PFSK-1 (cell line): ENCODE measurements around the gene AGL.

Experiments used
- FOXP2 ChIP-seq: optimal IDR thresholded peaks from 2 replicates; pipeline ENCODE3; 2011; ENCODE audit warnings: borderline replicate concordance, control low read depth, inconsistent platforms; ENCODE audit not compliant: insufficient read depth; ENCODE audit errors: extremely low read length, extremely low read depth
- POLR2AphosphoS5 ChIP-seq: IDR thresholded peaks from 2 replicates; pipeline ENCODE4 v1.6.1; 2012; ENCODE audit warnings: low read depth, mild to moderate bottlenecking, control low read depth, low read length, moderate library complexity
- REST ChIP-seq, 2 experiments: IDR thresholded peaks; 2 replicates each; pipeline versions ENCODE4 v1.6.1 to v1.8.0; 2011 to 2012; ENCODE audit warnings: low read depth in 2 of 2, low read length in 2 of 2, control low read depth in 1 of 2, inconsistent platforms in 1 of 2, mild to moderate bottlenecking in 1 of 2, moderate library complexity in 1 of 2; ENCODE audit not compliant: insufficient read depth in 1 of 2
- SIN3A ChIP-seq: IDR thresholded peaks from 2 replicates; pipeline ENCODE4 v1.6.1; 2012; ENCODE audit warnings: mild to moderate bottlenecking, low read length, moderate library complexity, borderline replicate concordance; ENCODE audit not compliant: insufficient read depth
- TAF1 ChIP-seq: IDR thresholded peaks from 2 replicates; pipeline ENCODE4 v1.6.1; 2012; ENCODE audit warnings: low read length, control low read depth, borderline replicate concordance; ENCODE audit not compliant: insufficient read depth

Gene AGL

GRCh38 chr1:99943223-99943794, 93.1 kb downstream of the AGL start:
- TF ChIP-seq FOXP2 (no peak), REST (IDR thresholded peaks at IDR 0.05; ENCODE audit: insufficient read depth in 1 of 2, low read depth in 2 of 2, low read length in 2 of 2) (no peak), POLR2AphosphoS5 (no peak), TAF1 (no peak), SIN3A (no peak)

- no peak for TF ChIP-seq TAF1
- TF ChIP-seq FOXP2, result no peak
Observed at GRCh38 chr1:99944192-99944591, 94.0 kb downstream of the AGL start.

GRCh38 chr1:99945174-99945573, 95.0 kb downstream of the AGL start:
- TF ChIP-seq POLR2AphosphoS5 (no peak), SIN3A (no peak), REST (IDR thresholded peaks at IDR 0.05; ENCODE audit: insufficient read depth in 1 of 2, low read depth in 2 of 2, low read length in 2 of 2) (no peak), TAF1 (no peak), FOXP2 (no peak)

DNA sequence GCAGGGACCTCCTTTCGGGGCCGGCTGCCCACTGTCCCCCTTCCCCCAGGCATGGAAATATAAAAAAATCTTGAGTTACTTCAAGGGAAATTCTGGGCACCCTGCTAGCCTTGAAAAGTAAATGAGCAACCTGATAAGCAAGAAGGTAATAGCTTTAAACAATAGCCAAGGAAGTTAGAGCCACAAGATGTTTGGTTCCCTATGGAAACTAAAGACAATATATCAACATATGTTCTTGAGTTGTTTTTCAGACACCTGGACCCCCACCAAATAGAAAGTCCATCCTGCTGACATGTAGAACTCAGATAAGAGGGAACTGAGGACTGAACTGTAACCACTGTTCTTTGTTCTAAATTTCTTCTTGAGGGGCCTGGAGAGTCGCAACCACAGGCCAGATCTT, 100.3 kb downstream of the AGL start:
- TF ChIP-seq SIN3A (no peak), FOXP2 (no peak), REST (IDR thresholded peaks at IDR 0.05; ENCODE audit: insufficient read depth in 1 of 2, low read depth in 2 of 2, low read length in 2 of 2) (no peak), TAF1 (no peak), POLR2AphosphoS5 (no peak)

- TF ChIP-seq REST (IDR thresholded peaks at IDR 0.05; ENCODE audit: insufficient read depth in 1 of 2, low read depth in 2 of 2, low read length in 2 of 2) (no peak), POLR2AphosphoS5 (no peak)
Observed at GRCh38 chr1:99952522-99952921, 102.4 kb downstream of the AGL start.
